ENCODE results near the gene RBMS3. TPM values are rescaled to one million over a fixed set of nuclear protein-coding genes. Genes with fewer than 3 reads are reported as not detected.
A peak's percentile ranks its signal among the peaks of the same experiment; 100 is the strongest.

The RBMS3 gene
- total and polyA plus RNA-seq, 2 of the 8 experiments (the other 6 are each of a cell fraction or from before 2014, with no cell fraction given), result 3.7 to 6.9 TPM

DNA sequence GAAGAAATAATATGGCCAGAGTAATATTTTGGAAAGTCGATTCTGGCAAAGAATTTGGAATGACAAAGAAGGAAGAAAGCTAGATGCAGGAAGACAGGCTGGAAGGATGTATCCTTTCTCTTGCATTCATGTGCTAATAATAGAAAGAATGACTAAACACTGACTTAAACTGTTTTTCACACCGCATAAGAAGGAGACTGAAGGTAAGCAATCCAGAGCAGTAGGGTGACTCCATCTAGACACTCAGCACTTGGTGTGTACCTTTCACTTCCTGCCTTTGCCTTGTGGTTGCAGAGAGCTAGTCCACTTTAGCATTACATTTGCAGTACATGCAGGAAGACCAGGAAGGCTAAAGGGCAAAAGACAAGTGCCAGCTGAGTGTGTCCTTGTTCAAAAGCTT, 234.6 kb downstream of the RBMS3 start:
- Histone ChIP-seq H3K36me3 (ENCODE audit: control insufficient read depth in 2 of 4, insufficient read depth in 4 of 4, low read length in 3 of 4) (no peaks in the 10 kb centered on the region), H2BK120ac (replicated peaks; ENCODE audit: low read depth, low read length) (no peak overlapping the region), H3K4me3 (ENCODE audit: extremely low read depth in 1 of 4, insufficient read depth in 2 of 4, low read depth in 3 of 4, low read length in 4 of 4) (no peak overlapping the region), H3K4ac (replicated peaks; ENCODE audit: insufficient read length, low read depth, low read length) (no peak overlapping the region), H2BK12ac (ENCODE audit: low read depth, low read length) (peak overlapping the region; percentile 45), H2BK15ac (ENCODE audit: low read length) (no peak overlapping the region), H3K4me2 (ENCODE audit: insufficient read depth in 1 of 2, low read depth in 2 of 2, low read length in 2 of 2) (peak overlapping the region in 1 of 2 experiments; percentile 5; a peak in 2 of 4 replicates), H3K23ac (ENCODE audit: insufficient read length) (no peak overlapping the region), H3K23me2 (ENCODE audit: low read depth, low read length) (no peaks in the 10 kb centered on the region), H4K8ac (ENCODE audit: extremely low read depth, insufficient read depth, low read length) (no peak overlapping the region), H3K79me1 (ENCODE audit: low read depth, low read length) (no peaks in the 10 kb centered on the region), H3K18ac (ENCODE audit: extremely low read depth, low read length) (no peak overlapping the region), H4K20me1 (replicated peaks in 1 of 2; ENCODE audit: control insufficient read depth in 1 of 2, insufficient read depth in 2 of 2, low read length in 2 of 2) (no peaks in the 10 kb centered on the region), H2BK5ac (ENCODE audit: low read depth, low read length) (peak overlapping the region; percentile 54), H3K14ac (ENCODE audit: insufficient read length) (no peak overlapping the region), H4K91ac (replicated peaks; ENCODE audit: insufficient read length, low read length) (peak overlapping the region; percentile 14), H3K27me3 (replicated peaks in 1 of 4; ENCODE audit: control insufficient read depth in 3 of 4, extremely low read depth in 1 of 4, insufficient read depth in 3 of 4, low read length in 3 of 4) (no peaks in the 10 kb centered on the region), H2AFZ (ENCODE audit: low read length) (no peak overlapping the region), H3K9ac (replicated peaks in 1 of 4; ENCODE audit: extremely low read depth in 1 of 4, low read depth in 3 of 4, low read length in 3 of 4) (no peak overlapping the region), H3K9me3 (ENCODE audit: insufficient read depth in 2 of 2, low read depth in 1 of 2, low read length in 1 of 2) (no peaks in the 10 kb centered on the region), H3K56ac (replicated peaks; ENCODE audit: insufficient read length, low read depth, low read length) (no peak overlapping the region), H3K4me1 (replicated peaks in 1 of 4; ENCODE audit: control insufficient read depth in 3 of 4, insufficient read depth in 4 of 4, low read length in 3 of 4) (peaks cover 0 to 6% (median 3%) of the 10 kb centered on the region in 4 experiments; a peak in 4 of 7 replicates), H2BK20ac (ENCODE audit: low read length) (no peak overlapping the region; the same call in 1 of the 2 replicates), H4K5ac (ENCODE audit: insufficient read length, low read depth, low read length) (no peak overlapping the region), H3K27ac (ENCODE audit: low read depth, low read length) (no peak overlapping the region), H2AK5ac (ENCODE audit: low read depth, low read length) (no peak overlapping the region), H3K79me2 (ENCODE audit: control insufficient read depth in 1 of 2, insufficient read depth in 2 of 2, low read length in 2 of 2) (no peaks in the 10 kb centered on the region)
- ChIA-PET CTCF (ENCODE audit: partially characterized antibody) (interaction anchor here (0.6 to 1.6 kb wide), 3 partner anchors 9 to 463 kb away, joined by 3 to 4 read pairs (median 4); no protein-coding TSS in a partner anchor), POLR2A (ENCODE audit: partially characterized antibody) (no interaction called here)
- TF ChIP-seq PHF8 (conservative IDR thresholded peaks at IDR 0.05; ENCODE audit: low read depth, low read length) (no peak), RAD21 (IDR thresholded peaks at IDR 0.05 in 1 of 2, conservative IDR thresholded peaks at IDR 0.05 in 1 of 2; ENCODE audit: low read depth in 2 of 2, low read length in 2 of 2) (no peak), SP4 (IDR thresholded peaks at IDR 0.05; ENCODE audit: low read length) (no peak), CHD1 (IDR thresholded peaks at IDR 0.05; ENCODE audit: low read depth, low read length) (no peak), KDM4A (IDR thresholded peaks at IDR 0.05; ENCODE audit: low read depth, low read length, severe bottlenecking) (no peak), RFX5 (IDR thresholded peaks at IDR 0.05; ENCODE audit: borderline replicate concordance, low read depth, low read length) (no peak), SUZ12 (IDR thresholded peaks at IDR 0.05; ENCODE audit: low read length) (no peak), RBBP5 (IDR thresholded peaks at IDR 0.05; ENCODE audit: borderline replicate concordance, low read depth, low read length) (no peak)
- FAIRE-seq (no peak), DNase-seq (ENCODE audit: low read depth in 1 of 2, low spot score in 2 of 2) (peak in 1 of 2 experiments; percentile 23)
- 57% methylated on average over 2 of the region's 2 CpGs; no CpG with 5 or more reads in 1 of the 2 experiments for WGBS, 2 experiments (ENCODE audit: extremely low coverage in 1 of 2, insufficient coverage in 1 of 2, insufficient read length in 1 of 2, insufficient replicate concordance in 2 of 2, low coverage in 1 of 2, low lambda C conversion rate in 2 of 2, missing lambda C conversion rate in 1 of 2)
